Caco-2 (cell line): ENCODE measurements around the gene CAGE1. TPM values are rescaled to one million over a fixed set of nuclear protein-coding genes. Genes with fewer than 3 reads are reported as not detected.

ENCODE experiments used
- BruUV-seq: library from RNA; stranded (reverse); fragments of 400-500 nt; replicated peaks from 2 replicates; lab custom pipeline; 2021; lab: Mats Ljungman, UMichigan
- CTCF ChIA-PET: fragments of 300-600 bp; sonication (Branson Sonifier 250); formaldehyde crosslinking; loops from one replicate; lab custom pipeline; 2022; ENCODE audit warnings: antibody characterized with exemption; lab: Charles Lee
- POLR2A ChIA-PET: fragments of 300-600 bp; sonication (Branson Sonifier 250); formaldehyde crosslinking; loops from one replicate; lab custom pipeline; 2022; ENCODE audit warnings: antibody characterized with exemption; lab: Charles Lee
- DNase-seq, 2 experiments: peaks; one replicate each; pipeline versions ENCODE4 v3.0.0 to v3.0.0-alpha.2; 2020 to 2022
- H3K27me3 ChIP-seq: replicated peaks from 2 replicates; pipeline ENCODE4 v1.6.0; 2011; ENCODE audit warnings: low read length; ENCODE audit not compliant: control insufficient read depth, insufficient read depth
- H3K36me3 ChIP-seq: 2 replicates; pipeline ENCODE4 v1.5.1; 2011; ENCODE audit warnings: low read length; ENCODE audit not compliant: control insufficient read depth, insufficient read depth
- H3K4me1 ChIP-seq: fragments of 250-450 bp; sonication (Bioruptor Pico); 2 replicates; pipeline ENCODE4 v1.5.1; 2020; ENCODE audit warnings: mild to moderate bottlenecking
- H3K4me3 ChIP-seq: 2 replicates; pipeline ENCODE4 v1.5.1; 2011; ENCODE audit warnings: low read depth, mild to moderate bottlenecking, control low read depth, low read length
- H3K9me3 ChIP-seq: fragments of 250-450 bp; sonication (Bioruptor Pico); 2 replicates; pipeline ENCODE4 v1.5.1; 2020; ENCODE audit warnings: mild to moderate bottlenecking, moderate library complexity
- H3K27ac Mint-ChIP-seq: one replicate; pipeline ENCODE4 v1.8.0; 2022; ENCODE audit warnings: mixed read lengths; ENCODE audit not compliant: unreplicated experiment
- H3K27me3 Mint-ChIP-seq: one replicate; pipeline ENCODE4 v1.8.0; 2022; ENCODE audit warnings: mixed read lengths; ENCODE audit not compliant: insufficient read depth, unreplicated experiment
- H3K36me3 Mint-ChIP-seq: one replicate; pipeline ENCODE4 v1.8.0; 2022; ENCODE audit warnings: mild to moderate bottlenecking, mixed read lengths; ENCODE audit not compliant: insufficient read depth, unreplicated experiment
- H3K4me1 Mint-ChIP-seq: one replicate; pipeline ENCODE4 v1.8.0; 2022; ENCODE audit warnings: low read depth, mixed read lengths; ENCODE audit not compliant: unreplicated experiment
- H3K4me3 Mint-ChIP-seq: one replicate; pipeline ENCODE4 v1.8.0; 2022; ENCODE audit warnings: mild to moderate bottlenecking, moderate library complexity, mixed read lengths; ENCODE audit not compliant: unreplicated experiment
- H3K9me3 Mint-ChIP-seq: one replicate; pipeline ENCODE4 v1.8.0; 2022; ENCODE audit warnings: mixed read lengths; ENCODE audit not compliant: unreplicated experiment
- intact Hi-C: fragments of 100-400 bp; cut with micrococcal nuclease; formaldehyde crosslinking; loops from one replicate; pipeline ENCODE4 v1.10.0; 2022; ENCODE audit not compliant: unreplicated experiment
- total RNA-seq: library from RNA; stranded (reverse); gene quantifications from 2 replicates; pipeline ENCODE4 v1.2.3, GENCODE V29; 2022
- TF ChIP-seq, protein P1 (sequence below), 2 experiments: fragments of 200-600 bp in 1 of 2; IDR thresholded peaks; 1 replicate in 1 of 2; 2 replicates in 1 of 2; pipeline versions ENCODE4 v1.5.1 to v1.8.0; 2011 to 2022; ENCODE audit warnings: antibody characterized with exemption in 1 of 2, control low read depth in 1 of 2, inconsistent platforms in 1 of 2, low read depth in 1 of 2, low read length in 1 of 2, mild to moderate bottlenecking in 1 of 2, moderate library complexity in 1 of 2; ENCODE audit not compliant: insufficient read depth in 1 of 2, severe bottlenecking in 1 of 2, unreplicated experiment in 1 of 2

CAGE1 gene
- total RNA-seq, 1 experiment from 2014 or later: 0.59 TPM

DNA sequence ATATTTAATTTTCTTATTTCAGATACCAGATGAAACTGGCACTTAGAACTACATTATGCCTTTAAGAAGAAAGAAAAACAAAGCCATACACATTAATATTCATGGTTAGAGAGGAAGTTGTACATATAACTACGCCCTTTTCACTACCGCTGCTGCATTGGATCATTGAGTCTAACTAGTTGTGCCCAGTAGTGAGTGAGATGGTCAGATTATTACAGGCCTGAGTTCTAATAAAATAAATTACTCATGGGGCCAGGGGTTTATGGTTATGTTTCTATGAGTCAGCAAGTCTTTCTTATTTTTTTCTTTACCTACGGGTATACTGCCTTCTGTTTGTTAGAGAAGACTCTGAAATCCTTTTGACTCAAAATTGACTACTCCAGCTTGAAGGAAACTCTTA, 11.5 kb upstream of the CAGE1 start:
- intact Hi-C loops: no loop called here
- CTCF ChIA-PET: no interaction called here
- no peak overlapping the region for H3K27ac Mint-ChIP-seq

DNA sequence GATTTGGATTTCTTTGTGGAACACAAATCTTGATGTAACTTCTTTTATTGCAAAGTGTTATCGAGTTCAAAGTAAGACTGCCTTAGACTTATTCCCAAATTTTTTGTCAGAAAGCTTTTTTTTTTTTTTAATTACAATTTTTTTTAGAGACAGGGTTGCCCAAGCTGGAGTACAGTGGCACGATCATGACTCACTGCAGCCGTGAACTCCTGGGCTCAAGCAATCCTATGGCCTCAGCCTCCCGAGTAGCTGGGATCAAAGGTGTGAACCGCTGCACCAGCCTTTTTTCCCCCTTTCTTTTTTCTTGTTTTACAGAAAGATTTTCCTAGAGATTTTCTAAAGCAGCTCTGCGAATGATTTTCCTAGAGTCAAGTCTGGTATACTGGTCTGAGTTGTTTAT, 2.9 kb upstream of the CAGE1 start:
- ChIA-PET POLR2A (interaction anchor here (0.6 kb wide), 1 partner anchor 111 kb away, joined by 5 read pairs; no protein-coding TSS in a partner anchor), CTCF (no interaction called here)
- peaks cover 17% of the 10 kb centered on the region for H3K4me1 ChIP-seq
- BruUV-seq: no TSS peak
- Mint-ChIP-seq H3K9me3 (no peaks in the 10 kb centered on the region), H3K27ac (no peak overlapping the region), H3K4me1 (peaks cover 34% of the 10 kb centered on the region), H3K4me3 (no peak overlapping the region), H3K36me3 (peaks cover 65% of the 10 kb centered on the region), H3K27me3 (no peaks in the 10 kb centered on the region)
- no peak overlapping the region for H3K4me3 ChIP-seq
- H3K27me3 ChIP-seq: no peaks in the 10 kb centered on the region
- intact Hi-C loops: no loop called here
- TF ChIP-seq, protein P1, sequence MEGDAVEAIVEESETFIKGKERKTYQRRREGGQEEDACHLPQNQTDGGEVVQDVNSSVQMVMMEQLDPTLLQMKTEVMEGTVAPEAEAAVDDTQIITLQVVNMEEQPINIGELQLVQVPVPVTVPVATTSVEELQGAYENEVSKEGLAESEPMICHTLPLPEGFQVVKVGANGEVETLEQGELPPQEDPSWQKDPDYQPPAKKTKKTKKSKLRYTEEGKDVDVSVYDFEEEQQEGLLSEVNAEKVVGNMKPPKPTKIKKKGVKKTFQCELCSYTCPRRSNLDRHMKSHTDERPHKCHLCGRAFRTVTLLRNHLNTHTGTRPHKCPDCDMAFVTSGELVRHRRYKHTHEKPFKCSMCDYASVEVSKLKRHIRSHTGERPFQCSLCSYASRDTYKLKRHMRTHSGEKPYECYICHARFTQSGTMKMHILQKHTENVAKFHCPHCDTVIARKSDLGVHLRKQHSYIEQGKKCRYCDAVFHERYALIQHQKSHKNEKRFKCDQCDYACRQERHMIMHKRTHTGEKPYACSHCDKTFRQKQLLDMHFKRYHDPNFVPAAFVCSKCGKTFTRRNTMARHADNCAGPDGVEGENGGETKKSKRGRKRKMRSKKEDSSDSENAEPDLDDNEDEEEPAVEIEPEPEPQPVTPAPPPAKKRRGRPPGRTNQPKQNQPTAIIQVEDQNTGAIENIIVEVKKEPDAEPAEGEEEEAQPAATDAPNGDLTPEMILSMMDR (IDR thresholded peaks at IDR 0.05; ENCODE audit: insufficient read depth in 1 of 2, low read depth in 1 of 2, low read length in 1 of 2, severe bottlenecking in 1 of 2, unreplicated experiment in 1 of 2): no peak
- H3K36me3 ChIP-seq: no peaks in the 10 kb centered on the region
- H3K9me3 ChIP-seq: no peaks in the 10 kb centered on the region
- no peak for DNase-seq

More for the DNA sequence above, 11.5 kb upstream of the CAGE1 start:
- no peak overlapping the region for H3K4me3 ChIP-seq
- H3K36me3 Mint-ChIP-seq: peaks cover 57% of the 10 kb centered on the region
- no peaks in the 10 kb centered on the region for H3K4me1 Mint-ChIP-seq
- H3K9me3 Mint-ChIP-seq: no peaks in the 10 kb centered on the region
- no peaks in the 10 kb centered on the region for H3K4me1 ChIP-seq
- TF ChIP-seq, protein P1 (IDR thresholded peaks at IDR 0.05; ENCODE audit: insufficient read depth in 1 of 2, low read depth in 1 of 2, low read length in 1 of 2, severe bottlenecking in 1 of 2, unreplicated experiment in 1 of 2): no peak
- H3K4me3 Mint-ChIP-seq: no peak overlapping the region
- POLR2A ChIA-PET: no interaction called here
- DNase-seq: no peak
- H3K27me3 ChIP-seq: no peaks in the 10 kb centered on the region
- H3K27me3 Mint-ChIP-seq: no peaks in the 10 kb centered on the region
- H3K36me3 ChIP-seq: no peaks in the 10 kb centered on the region; the same call in 1 of the 2 replicates
- H3K9me3 ChIP-seq: no peaks in the 10 kb centered on the region
- BruUV-seq: no TSS peak

DNA sequence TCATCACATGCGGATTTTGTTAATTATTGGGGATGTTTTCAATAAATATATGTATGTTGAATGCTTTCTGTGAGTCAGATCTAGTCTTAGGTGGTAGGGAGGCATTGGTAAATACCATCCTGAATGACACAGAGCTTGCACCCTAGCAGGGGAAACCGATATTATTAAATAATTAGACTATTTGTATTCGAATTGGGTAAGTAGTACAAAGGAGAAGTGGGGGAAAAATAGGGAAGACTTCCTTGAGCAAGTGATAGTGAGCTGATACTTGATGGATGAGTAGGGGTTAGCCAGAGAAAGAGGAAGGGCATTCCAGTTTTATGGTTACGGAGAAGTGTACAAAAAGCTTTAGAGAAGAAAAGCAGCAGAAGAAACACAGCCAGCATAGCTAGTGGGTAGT, 1.6 kb upstream of the CAGE1 start:
- H3K27me3 ChIP-seq: no peaks in the 10 kb centered on the region
- ChIA-PET POLR2A (no interaction called here), CTCF (no interaction called here)
- no TSS peak for BruUV-seq
- H3K4me1 Mint-ChIP-seq: peaks cover 34% of the 10 kb centered on the region
- H3K4me1 ChIP-seq: peaks cover 17% of the 10 kb centered on the region
- H3K4me3 Mint-ChIP-seq: peak overlapping the region; percentile 77
- H3K36me3 ChIP-seq: no peaks in the 10 kb centered on the region
- H3K9me3 Mint-ChIP-seq: no peaks in the 10 kb centered on the region
- intact Hi-C loops: no loop called here
- H3K27me3 Mint-ChIP-seq: no peaks in the 10 kb centered on the region
- TF ChIP-seq, protein P1 (IDR thresholded peaks at IDR 0.05; ENCODE audit: insufficient read depth in 1 of 2, low read depth in 1 of 2, low read length in 1 of 2, severe bottlenecking in 1 of 2, unreplicated experiment in 1 of 2): no peak
- H3K9me3 ChIP-seq: no peaks in the 10 kb centered on the region
- H3K27ac Mint-ChIP-seq: no peak overlapping the region
- no peak for DNase-seq
- no peak overlapping the region; the same call in 1 of the 2 replicates for H3K4me3 ChIP-seq
- H3K36me3 Mint-ChIP-seq: peaks cover 57% of the 10 kb centered on the region
